Trophoblast cell (in vitro differentiated cells and primary cell): Measurements from ENCODE around the gene OLFML3.

Source experiments
- DNase-seq, 2 donors: peaks; one replicate each; pipeline ENCODE4 v3.0.0-alpha.2; 2016
- H2AFZ ChIP-seq: 2 replicates; pipeline ENCODE4 v1.6.1; 2013; ENCODE audit warnings: low read length, moderate library complexity, mild to moderate bottlenecking; ENCODE audit not compliant: insufficient read depth, poor library complexity
- H2AK5ac ChIP-seq: 2 replicates; pipeline ENCODE4 v1.6.1; 2013; ENCODE audit warnings: mild to moderate bottlenecking, low read length
- H2BK120ac ChIP-seq: 2 replicates; pipeline ENCODE4 v1.6.1; 2013; ENCODE audit warnings: low read length, mild to moderate bottlenecking, moderate library complexity; ENCODE audit not compliant: insufficient read depth, poor library complexity
- H2BK12ac ChIP-seq: 2 replicates; pipeline ENCODE4 v1.6.1; 2013; ENCODE audit warnings: mild to moderate bottlenecking, low read length, moderate library complexity
- H2BK5ac ChIP-seq: 2 replicates; pipeline ENCODE4 v1.6.1; 2013; ENCODE audit warnings: low read length, low read depth, moderate library complexity, mild to moderate bottlenecking; ENCODE audit not compliant: poor library complexity
- H3K14ac ChIP-seq: 2 replicates; pipeline ENCODE4 v1.6.1; 2013; ENCODE audit warnings: mild to moderate bottlenecking, low read length
- H3K18ac ChIP-seq: 2 replicates; pipeline ENCODE4 v1.6.1; 2013; ENCODE audit warnings: mild to moderate bottlenecking, low read length
- H3K23ac ChIP-seq: 2 replicates; pipeline ENCODE4 v1.6.1; 2013; ENCODE audit warnings: low read length
- H3K27ac ChIP-seq: 2 replicates; pipeline ENCODE4 v1.5.1; 2013; ENCODE audit warnings: low read depth, mild to moderate bottlenecking, inconsistent platforms, low read length, moderate library complexity
- H3K27me3 ChIP-seq: 2 replicates; pipeline ENCODE4 v1.6.1; 2013; ENCODE audit warnings: inconsistent platforms, mild to moderate bottlenecking, low read length, moderate library complexity; ENCODE audit not compliant: insufficient read depth
- H3K36me3 ChIP-seq, 2 experiments: 1 replicate in 1 of 2; 2 replicates in 1 of 2; pipeline ENCODE4 v1.6.1; 2013; ENCODE audit warnings: low read length in 2 of 2, mild to moderate bottlenecking in 2 of 2, moderate library complexity in 1 of 2; ENCODE audit not compliant: insufficient read depth in 2 of 2, control insufficient read depth in 1 of 2
- H3K4ac ChIP-seq: 2 replicates; pipeline ENCODE4 v1.6.1; 2013; ENCODE audit warnings: low read depth, mild to moderate bottlenecking, low read length, moderate library complexity
- H3K4me1 ChIP-seq, 2 experiments: 1 replicate in 1 of 2; 2 replicates in 1 of 2; pipeline ENCODE4 v1.6.1; 2013; ENCODE audit warnings: low read length in 2 of 2, mild to moderate bottlenecking in 2 of 2, moderate library complexity in 1 of 2; ENCODE audit not compliant: insufficient read depth in 2 of 2, control insufficient read depth in 1 of 2
- H3K4me2 ChIP-seq: 2 replicates; pipeline ENCODE4 v1.6.1; 2013; ENCODE audit warnings: inconsistent platforms, mild to moderate bottlenecking, low read length, moderate library complexity
- H3K4me3 ChIP-seq: 2 replicates; pipeline ENCODE4 v1.5.1; 2013; ENCODE audit warnings: mild to moderate bottlenecking, low read depth, low read length, inconsistent platforms
- H3K79me1 ChIP-seq: one replicate; pipeline ENCODE4 v1.6.1; 2013; ENCODE audit warnings: low read length
- H3K79me2 ChIP-seq: 2 replicates; pipeline ENCODE4 v1.6.1; 2013; ENCODE audit warnings: low read length, mild to moderate bottlenecking; ENCODE audit not compliant: control insufficient read depth, insufficient read depth, poor library complexity
- H3K9ac ChIP-seq: 2 replicates; pipeline ENCODE4 v1.6.1; 2013; ENCODE audit warnings: mild to moderate bottlenecking, low read length
- H3K9me3 ChIP-seq: 2 replicates; pipeline ENCODE4 v1.6.1; 2013; ENCODE audit warnings: low read depth, mild to moderate bottlenecking, control low read depth, inconsistent platforms, low read length; ENCODE audit not compliant: insufficient read depth
- H4K12ac ChIP-seq: 2 replicates; pipeline ENCODE4 v1.6.1; 2013; ENCODE audit warnings: low read depth, mild to moderate bottlenecking, low read length, moderate library complexity
- H4K8ac ChIP-seq: 2 replicates; pipeline ENCODE4 v1.6.1; 2013; ENCODE audit warnings: low read depth, mild to moderate bottlenecking, low read length, moderate library complexity
- H4K91ac ChIP-seq: one replicate; pipeline ENCODE4 v1.6.1; 2013; ENCODE audit warnings: low read depth, mild to moderate bottlenecking, low read length, moderate library complexity
- WGBS: extraction: QIAGEN DNeasy Blood & Tissue Kit; methylation state at CpG from one replicate; pipeline ENCODE4 v1.1.7; 2013; ENCODE audit warnings: missing lambda C conversion rate; ENCODE audit not compliant: insufficient read length, insufficient coverage; ENCODE audit errors: extremely low coverage; 5-methylcytosine and 5-hydroxymethylcytosine counted together

OLFML3 gene

DNA sequence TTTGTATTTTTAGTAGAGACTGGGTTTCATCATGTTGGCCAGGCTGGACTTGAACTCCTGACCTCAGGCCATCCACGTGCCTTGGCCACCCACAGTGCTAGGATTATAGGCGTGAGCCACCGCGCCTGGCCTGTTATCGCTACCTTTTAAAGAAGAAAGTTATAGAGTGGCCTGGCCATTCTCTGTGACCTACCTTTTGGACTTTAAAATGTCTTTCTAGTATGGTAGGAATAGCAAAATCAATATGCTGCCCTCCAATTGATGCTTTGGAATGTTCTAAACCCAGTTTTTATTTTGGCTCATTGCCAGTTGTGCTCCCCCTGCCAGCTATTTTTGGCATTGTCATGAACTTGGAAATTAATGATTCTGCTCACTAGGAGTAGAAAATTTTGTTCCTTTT, 30.3 kb upstream of the OLFML3 start:
- no peak overlapping the region for H4K8ac ChIP-seq
- H2BK5ac ChIP-seq, result no peak overlapping the region
- no peak overlapping the region for H3K4me2 ChIP-seq
- H2BK120ac ChIP-seq, result no peak overlapping the region
- WGBS, result no CpG with 5 or more reads among the region's 5 CpGs
- no peak overlapping the region for H3K14ac ChIP-seq
- no peak overlapping the region for H2AK5ac ChIP-seq
- DNase-seq, result no peak
- no peaks in the 10 kb centered on the region for H3K27me3 ChIP-seq
- no peak overlapping the region for H2BK12ac ChIP-seq
- peaks cover 2 to 6% of the 10 kb centered on the region in 2 experiments for H3K36me3 ChIP-seq
- H3K18ac ChIP-seq, result no peak overlapping the region
- no peak overlapping the region for H3K23ac ChIP-seq
- no peak overlapping the region for H3K27ac ChIP-seq
- H3K4me3 ChIP-seq, result no peak overlapping the region
- H3K9me3 ChIP-seq, result no peaks in the 10 kb centered on the region
- H2AFZ ChIP-seq, result no peak overlapping the region
- H4K91ac ChIP-seq, result no peak overlapping the region
- no peak overlapping the region for H3K9ac ChIP-seq
- no peak overlapping the region for H3K4ac ChIP-seq
- H3K4me1 ChIP-seq, result no peaks in the 10 kb centered on the region
- H4K12ac ChIP-seq, result no peak overlapping the region
- no peaks in the 10 kb centered on the region for H3K79me2 ChIP-seq
- no peaks in the 10 kb centered on the region for H3K79me1 ChIP-seq

DNA sequence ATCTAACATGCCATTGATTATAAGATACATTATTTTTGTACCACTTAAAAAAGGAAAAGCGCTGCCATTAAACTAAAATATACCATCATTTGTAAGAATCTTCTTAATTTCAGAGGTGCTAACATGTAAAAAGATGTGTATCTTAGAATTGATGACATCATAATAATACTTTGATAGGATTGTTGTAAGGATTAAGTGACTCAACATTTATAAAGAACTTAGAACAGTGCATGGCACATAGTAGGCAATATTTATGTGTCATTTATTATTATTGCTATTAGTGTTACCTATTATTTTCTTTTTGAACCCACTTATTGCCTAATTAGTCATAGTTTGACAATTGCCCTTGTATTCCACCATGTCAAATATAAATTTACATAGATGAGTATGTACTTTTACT, 28.4 kb upstream of the OLFML3 start:
- no peak overlapping the region for H3K4ac ChIP-seq
- H3K14ac ChIP-seq, result no peak overlapping the region
- no peak for DNase-seq
- H3K27ac ChIP-seq, result no peak overlapping the region
- no peak overlapping the region for H4K91ac ChIP-seq
- no peak overlapping the region for H2AK5ac ChIP-seq
- H3K9me3 ChIP-seq, result no peaks in the 10 kb centered on the region
- no peak overlapping the region for H4K12ac ChIP-seq
- no peak overlapping the region for H4K8ac ChIP-seq
- H3K23ac ChIP-seq, result no peak overlapping the region
- H3K79me1 ChIP-seq, result no peaks in the 10 kb centered on the region
- H2BK120ac ChIP-seq, result no peak overlapping the region
- H2BK5ac ChIP-seq, result no peak overlapping the region
- no peak overlapping the region for H3K4me3 ChIP-seq
- no peak overlapping the region for H3K18ac ChIP-seq
- no peaks in the 10 kb centered on the region for H3K4me1 ChIP-seq
- WGBS, result no CpG with 5 or more reads among the region's 1 CpG
- H3K27me3 ChIP-seq, result no peaks in the 10 kb centered on the region
- H3K9ac ChIP-seq, result no peak overlapping the region
- no peaks in the 10 kb centered on the region for H3K79me2 ChIP-seq
- peaks cover 0 to 5% of the 10 kb centered on the region in 2 experiments for H3K36me3 ChIP-seq
- no peak overlapping the region for H2BK12ac ChIP-seq
- H2AFZ ChIP-seq, result no peak overlapping the region
- no peak overlapping the region for H3K4me2 ChIP-seq

DNA sequence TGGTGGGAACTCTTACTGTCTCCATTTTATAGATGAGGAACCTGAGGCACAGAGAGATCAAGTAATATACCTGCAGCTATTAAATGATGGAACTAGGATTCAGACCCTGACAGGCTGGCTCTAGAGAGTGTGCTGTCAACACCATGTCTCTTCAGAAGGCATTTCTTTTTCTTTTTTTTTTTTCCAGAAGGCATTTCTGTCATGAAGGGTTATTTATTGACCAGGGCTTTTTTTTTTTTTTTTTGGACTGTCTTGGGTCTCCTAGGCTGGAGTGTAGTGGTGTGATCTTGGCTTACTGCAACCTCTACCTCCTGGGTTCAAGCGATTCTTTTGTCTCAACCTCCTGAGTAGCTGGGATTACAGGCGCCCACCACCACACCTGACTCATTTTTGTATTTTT, 27.6 kb upstream of the OLFML3 start:
- H3K23ac ChIP-seq, result no peak overlapping the region
- no peak overlapping the region for H3K27ac ChIP-seq
- no peak overlapping the region for H2AFZ ChIP-seq
- no peak overlapping the region for H4K91ac ChIP-seq
- no peak overlapping the region for H3K4ac ChIP-seq
- no peaks in the 10 kb centered on the region for H3K4me1 ChIP-seq
- H3K36me3 ChIP-seq, result peaks cover 0 to 5% of the 10 kb centered on the region in 2 experiments
- no CpG with 5 or more reads among the region's 2 CpGs for WGBS
- H3K9ac ChIP-seq, result no peak overlapping the region
- no peak overlapping the region for H2AK5ac ChIP-seq
- no peak overlapping the region for H4K8ac ChIP-seq
- H3K4me3 ChIP-seq, result no peak overlapping the region
- no peak for DNase-seq
- H3K79me1 ChIP-seq, result no peaks in the 10 kb centered on the region
- no peaks in the 10 kb centered on the region for H3K27me3 ChIP-seq
- no peak overlapping the region for H3K14ac ChIP-seq
- H3K79me2 ChIP-seq, result no peaks in the 10 kb centered on the region
- H2BK12ac ChIP-seq, result no peak overlapping the region
- no peak overlapping the region for H4K12ac ChIP-seq
- H3K18ac ChIP-seq, result no peak overlapping the region
- H2BK5ac ChIP-seq, result no peak overlapping the region
- H2BK120ac ChIP-seq, result no peak overlapping the region
- H3K4me2 ChIP-seq, result no peak overlapping the region
- no peaks in the 10 kb centered on the region for H3K9me3 ChIP-seq

DNA sequence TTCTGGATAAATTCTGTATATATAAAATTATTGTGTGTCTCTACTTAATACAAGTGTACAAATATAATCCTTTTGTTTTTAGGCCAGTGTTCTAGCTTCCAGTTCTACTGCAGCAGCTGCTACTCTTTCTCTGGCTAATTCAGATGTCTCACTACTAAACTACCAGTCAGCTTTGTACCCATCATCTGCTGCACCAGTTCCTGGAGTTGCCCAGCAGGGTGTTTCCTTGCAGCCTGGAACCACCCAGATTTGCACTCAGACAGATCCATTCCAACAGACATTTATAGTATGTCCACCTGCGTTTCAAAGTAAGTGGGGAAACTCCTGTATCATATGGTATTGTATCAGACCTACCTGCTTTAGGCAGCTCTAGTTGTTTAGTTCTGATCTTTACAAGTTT, 21.3 kb upstream of the OLFML3 start:
- no peaks in the 10 kb centered on the region for H3K79me2 ChIP-seq
- no peak overlapping the region for H4K12ac ChIP-seq
- H3K79me1 ChIP-seq, result no peaks in the 10 kb centered on the region
- no peak overlapping the region for H3K23ac ChIP-seq
- H2BK5ac ChIP-seq, result no peak overlapping the region
- no peaks in the 10 kb centered on the region for H3K9me3 ChIP-seq
- H3K14ac ChIP-seq, result no peak overlapping the region
- no peak overlapping the region for H4K91ac ChIP-seq
- no peak overlapping the region for H2AK5ac ChIP-seq
- H3K9ac ChIP-seq, result no peak overlapping the region
- no peak overlapping the region for H2BK12ac ChIP-seq
- no peak overlapping the region for H3K4me2 ChIP-seq
- H2AFZ ChIP-seq, result no peak overlapping the region
- no peaks in the 10 kb centered on the region for H3K4me1 ChIP-seq
- no CpG with 5 or more reads among the region's 1 CpG for WGBS
- H3K27ac ChIP-seq, result no peak overlapping the region
- H3K4me3 ChIP-seq, result no peak overlapping the region
- DNase-seq, result no peak
- peaks cover 3 to 10% of the 10 kb centered on the region in 2 experiments for H3K36me3 ChIP-seq
- no peak overlapping the region for H2BK120ac ChIP-seq
- H3K18ac ChIP-seq, result no peak overlapping the region
- H4K8ac ChIP-seq, result no peak overlapping the region
- H3K4ac ChIP-seq, result no peak overlapping the region
- H3K27me3 ChIP-seq, result no peaks in the 10 kb centered on the region
